Stimulated activated CD4-positive, alpha-beta T cell treated with anti-CD3 and anti-CD28 coated beads, TNF-alpha, amount 100 ng/mL, for 1 hour (primary cell): Measurements from ENCODE around the gene CPA4.

ENCODE experiments used
- DNase-seq, 3 donors: peaks; one replicate each; pipeline ENCODE4 v3.0.0-alpha.2; 2020; ENCODE audit warnings: low read depth in 3 of 3, low spot score in 1 of 3

Gene CPA4

DNA sequence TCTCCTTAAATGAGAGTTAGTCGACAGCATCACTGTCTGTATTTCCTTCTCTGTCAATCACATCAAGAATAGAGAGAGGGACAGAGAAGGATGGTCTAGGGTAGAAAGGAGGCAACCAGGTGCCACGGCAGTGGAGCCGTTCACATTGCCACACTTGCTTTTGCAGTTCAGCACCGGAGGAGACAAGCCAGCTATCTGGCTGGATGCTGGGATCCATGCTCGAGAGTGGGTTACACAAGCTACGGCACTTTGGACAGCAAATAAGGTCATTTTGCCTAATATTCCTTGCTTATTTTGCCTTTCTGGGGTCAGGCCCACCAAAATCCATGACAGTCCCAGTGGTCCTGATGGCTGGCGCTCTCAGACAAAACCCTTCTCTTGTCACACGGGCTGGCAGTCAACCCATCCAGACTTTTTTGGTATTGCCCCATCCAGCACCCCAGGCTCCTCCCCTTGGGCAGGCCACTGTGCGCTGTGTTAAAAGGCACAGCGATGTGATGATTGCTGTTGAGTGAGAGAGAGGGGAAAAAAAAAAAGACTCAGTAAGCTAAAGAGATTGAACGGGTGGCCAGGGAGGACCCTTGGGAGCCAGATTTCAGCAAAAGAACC, 17.9 kb upstream of the CPA4 start:
- DNase-seq: no peak

DNA sequence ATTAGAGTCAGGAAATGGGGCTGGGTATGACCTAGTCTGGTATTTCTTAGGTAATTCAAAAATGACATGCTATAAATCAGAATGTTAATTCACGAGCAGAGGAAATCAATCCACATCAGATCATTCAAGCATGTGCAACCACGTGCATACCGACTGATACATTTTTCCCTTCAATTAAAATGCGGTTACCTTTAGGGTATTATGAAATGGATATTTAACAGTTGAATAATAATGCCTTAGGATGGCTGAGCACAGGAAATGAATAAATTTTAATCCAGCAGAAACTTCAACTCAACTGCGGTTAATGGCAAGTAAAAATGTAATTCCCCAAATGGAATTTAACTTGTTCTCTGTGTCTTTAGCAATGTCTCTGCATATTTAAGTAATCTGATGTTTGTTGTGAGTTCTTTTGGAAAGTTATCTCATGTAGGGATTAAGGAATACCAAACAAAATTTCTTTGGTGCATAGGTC, 17.1 kb upstream of the CPA4 start:
- no peak for DNase-seq

DNA sequence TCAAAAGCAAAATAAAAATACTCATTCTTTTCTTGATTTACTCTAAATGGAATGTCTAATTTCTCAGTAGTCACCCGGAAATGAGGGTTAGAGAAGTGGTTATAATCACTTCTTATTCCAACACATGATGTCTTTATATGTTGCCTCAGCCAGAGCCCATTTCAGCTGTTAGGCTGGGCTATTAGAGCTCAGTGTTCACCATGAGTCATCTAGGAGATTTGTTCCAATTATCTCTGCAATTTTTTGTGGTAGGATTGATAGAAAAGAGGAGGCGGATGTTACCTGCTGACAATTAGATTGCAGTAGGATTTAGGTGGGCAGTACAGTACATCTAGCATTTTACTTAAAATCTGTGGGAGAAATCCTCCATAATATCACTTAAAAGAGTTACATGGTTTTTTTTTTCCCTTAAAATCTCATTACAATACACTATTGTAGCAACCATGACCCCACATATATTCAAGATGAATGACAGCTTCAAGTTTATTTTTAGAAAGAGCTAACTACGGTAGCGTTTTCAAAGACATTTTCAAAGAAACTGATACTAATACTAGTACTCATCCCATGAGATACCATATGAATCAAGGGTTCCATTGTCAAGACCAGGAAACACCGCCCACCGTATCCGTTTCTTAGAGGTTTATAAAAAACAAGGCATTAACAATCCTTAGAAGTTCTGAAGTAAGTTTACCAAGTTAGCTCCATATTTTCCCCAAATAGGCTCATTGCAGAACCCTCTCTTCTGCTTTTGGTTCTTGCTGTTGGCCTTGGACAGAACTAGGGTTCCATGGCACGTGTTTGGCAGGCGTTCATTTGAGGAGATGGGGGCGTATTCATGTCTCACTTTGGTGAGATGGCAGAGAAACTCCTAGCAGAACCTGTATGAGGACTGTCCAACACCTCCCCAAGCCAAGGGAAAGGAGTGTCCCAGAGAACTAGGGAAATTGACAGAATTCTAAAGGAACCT, 15.9 kb upstream of the CPA4 start:
- DNase-seq: no peak

DNA sequence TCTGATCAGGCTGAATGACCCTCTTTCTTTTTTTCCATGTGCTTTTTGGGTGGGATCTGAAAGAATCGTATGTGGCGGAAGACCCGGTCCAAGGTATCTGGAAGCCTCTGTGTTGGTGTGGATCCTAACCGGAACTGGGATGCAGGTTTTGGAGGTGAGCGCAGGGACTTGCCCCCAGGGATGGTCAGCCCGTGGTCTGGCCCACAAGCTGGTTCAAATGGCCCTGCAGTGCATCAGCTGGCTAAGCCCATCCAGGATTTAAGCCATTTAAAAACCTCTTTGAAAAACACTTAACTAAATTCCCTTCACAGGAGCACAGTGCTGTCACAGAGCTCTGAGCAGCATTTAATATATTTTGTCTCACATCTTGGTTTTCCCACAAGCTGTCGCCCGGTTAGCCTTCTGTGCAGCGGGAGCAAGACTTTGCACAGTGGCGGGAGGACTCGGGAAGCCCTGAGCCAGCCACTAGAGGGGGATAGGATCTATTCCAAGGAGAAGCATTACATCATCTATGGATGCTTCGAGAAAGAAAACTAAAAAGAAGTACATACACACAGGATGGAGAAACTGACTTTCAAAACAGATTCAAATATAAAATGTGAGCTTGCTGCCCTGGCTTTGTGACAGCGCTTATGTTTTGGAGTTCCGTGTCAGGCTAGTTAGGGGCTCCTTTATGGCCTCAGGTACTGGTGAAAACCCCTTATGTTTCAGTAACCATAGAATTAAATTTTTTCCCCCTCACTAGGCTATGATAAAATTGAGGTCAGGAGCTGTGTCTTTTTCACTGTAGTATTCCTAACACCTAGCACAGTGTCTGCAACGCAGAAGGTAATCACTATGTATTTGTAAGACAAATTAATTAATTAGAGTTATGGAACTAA, 15.0 kb upstream of the CPA4 start:
- no peak for DNase-seq

DNA sequence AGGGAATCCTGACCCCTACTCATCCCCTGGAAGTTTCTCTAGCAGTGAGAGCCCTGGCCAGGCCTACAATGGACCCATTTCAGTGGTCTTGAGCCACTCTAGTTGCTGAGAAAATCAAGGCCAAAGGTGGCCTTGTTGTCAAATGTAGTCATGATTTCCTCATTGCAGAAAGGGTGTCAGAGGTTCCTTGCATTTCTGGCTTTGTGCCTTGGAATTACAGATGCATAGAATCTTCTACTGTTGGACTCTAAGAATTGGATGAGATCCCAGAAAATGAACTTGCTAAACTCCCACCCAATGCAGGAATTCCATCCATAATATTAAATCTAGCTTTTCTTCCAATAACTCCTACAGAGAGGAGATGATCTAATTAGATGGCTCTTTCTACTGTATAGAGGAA, 14.1 kb upstream of the CPA4 start:
- DNase-seq: no peak

DNA sequence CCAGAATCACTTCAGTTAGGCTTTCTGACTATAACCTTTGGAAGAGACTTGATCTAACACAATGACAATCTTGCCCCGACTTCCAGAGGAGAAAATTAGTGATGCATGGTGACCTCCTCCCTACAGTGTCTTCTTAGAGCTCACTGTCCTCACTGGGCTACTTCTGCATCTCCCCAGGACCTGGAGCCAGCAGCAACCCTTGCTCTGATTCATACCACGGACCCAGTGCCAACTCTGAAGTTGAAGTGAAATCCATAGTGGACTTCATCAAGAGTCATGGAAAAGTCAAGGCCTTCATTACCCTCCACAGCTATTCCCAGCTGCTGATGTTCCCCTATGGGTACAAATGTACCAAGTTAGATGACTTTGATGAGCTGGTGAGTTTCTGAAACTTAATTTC, 13.7 kb upstream of the CPA4 start:
- DNase-seq: no peak

DNA sequence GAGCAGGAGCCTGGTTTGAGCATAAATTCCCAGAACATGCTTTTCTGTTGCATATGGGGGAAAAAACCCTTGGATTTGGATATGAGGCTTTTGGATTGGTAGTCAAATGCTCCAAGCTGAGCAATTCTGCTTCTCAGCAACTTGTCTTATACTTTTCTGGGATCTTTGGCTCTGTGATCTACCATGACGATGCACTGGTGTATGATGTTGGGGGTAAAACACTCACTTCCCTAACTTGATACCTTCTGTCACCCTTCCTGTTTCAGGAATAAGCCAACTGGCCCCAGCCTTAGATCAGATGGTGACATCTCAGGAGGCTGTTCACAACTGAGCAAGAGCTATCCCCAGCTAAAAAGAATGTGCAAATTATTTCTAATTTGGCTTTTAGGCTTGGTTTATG, 13.1 kb upstream of the CPA4 start:
- DNase-seq: no peak

DNA sequence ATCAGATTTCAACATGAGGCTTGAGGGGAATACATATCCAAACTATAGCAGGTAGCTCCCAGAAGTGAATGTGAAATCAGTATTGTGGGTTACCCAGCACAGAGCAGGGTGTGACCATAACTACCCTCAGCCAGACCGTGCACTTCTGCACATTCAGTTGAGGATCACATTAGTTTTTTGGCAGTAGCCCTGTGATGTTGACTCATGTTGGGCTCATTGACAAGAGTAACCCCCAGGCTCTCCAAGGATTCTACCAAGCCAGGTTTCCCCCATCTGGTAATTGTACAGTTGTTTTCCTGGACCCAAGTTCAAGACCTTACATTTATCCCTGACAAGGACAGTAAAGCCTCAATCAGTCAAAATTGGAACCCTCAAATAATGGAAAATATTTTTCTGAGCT, 11.7 kb upstream of the CPA4 start:
- DNase-seq: no peak

DNA sequence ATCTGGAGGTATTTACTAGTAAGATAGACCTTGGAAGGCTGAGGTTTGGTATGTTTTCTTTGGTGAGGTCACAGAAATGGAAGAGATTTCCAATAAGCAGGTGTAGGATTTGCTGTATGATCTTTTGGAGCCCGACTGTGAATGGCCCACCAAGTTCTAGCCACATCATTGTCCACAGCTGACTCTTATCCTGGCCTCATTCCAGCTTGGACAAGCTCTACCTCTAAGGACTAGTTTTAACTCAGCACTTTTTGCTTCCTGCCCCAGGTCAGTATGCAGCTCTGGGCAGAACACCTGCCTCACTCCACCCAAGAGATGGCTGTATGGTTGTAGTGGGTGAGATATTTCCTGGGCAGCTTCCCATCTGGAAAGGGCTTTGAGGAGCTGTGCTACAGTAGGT, 6.1 kb upstream of the CPA4 start:
- DNase-seq: no peak

DNA sequence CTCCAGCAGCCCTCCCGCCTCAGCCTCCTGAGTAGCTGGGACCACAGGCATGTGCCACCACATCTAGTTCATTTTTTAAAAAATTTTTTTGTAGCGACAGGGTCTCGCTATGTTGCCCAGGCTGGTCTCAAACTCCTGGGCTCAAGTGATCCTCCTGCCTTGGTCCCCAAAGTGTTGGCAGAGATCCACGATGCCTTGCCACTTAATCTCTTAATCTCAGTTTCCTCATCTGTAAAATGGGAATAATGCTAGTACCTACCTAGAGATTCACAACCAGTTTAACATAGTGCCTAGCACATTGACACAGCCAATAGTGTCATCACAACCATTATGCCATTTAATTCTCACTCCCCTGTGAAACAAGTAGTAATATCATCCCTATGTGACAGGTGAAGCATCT, 4.8 kb upstream of the CPA4 start:
- no peak for DNase-seq

DNA sequence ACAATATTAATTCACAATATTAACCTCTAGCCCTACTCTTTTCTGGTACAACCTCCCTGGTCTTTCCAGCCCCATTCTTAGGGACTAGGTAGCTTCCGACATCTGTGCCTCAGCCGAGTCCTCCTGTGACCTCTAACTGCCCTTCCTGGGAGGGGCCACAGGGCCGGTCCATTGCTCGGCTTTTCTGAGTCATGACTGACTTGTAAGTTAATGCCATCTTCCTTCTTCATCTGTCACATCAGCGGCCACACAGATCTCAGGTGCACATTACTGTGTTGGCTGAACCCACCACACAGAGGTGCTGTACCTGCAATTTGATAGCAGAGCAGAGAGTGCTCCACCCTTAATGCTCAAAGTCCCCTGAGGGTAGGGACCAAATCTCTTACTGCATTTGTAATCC, 4.1 kb upstream of the CPA4 start:
- no peak for DNase-seq

DNA sequence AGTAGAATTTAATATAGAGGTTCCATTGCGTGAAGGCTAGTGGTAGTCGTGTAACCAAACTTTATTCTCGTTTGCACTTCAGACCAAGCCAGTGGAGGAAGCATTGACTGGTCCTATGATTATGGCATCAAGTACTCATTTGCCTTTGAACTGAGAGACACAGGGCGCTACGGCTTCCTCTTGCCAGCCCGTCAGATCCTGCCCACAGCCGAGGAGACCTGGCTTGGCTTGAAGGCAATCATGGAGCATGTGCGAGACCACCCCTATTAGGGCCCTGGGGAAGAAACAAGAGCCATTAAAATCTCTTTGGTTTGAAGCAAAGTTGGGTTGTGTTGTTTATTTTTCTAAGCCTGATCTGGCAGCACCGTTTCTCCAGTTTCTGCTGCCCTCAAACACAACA, 3.5 kb upstream of the CPA4 start:
- DNase-seq: no peak

DNA sequence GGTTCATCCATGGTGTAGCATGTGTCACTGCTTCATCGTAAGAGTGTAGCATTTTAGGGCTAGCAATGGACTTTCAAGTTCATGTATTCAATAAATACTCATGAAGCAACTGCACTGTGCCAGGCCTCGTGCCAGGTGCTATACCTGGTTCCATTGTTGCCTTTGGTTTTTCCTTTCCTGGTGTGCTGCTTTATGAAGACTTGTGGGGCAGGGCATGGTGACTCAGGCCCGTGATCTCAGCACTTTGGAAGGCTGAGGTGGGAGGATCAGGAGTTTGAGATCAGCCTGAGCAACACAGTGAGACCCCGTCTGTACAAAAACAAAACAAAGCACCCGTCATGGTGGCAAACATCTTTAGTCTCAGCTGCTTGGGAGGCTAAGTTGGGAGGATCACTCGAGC, 2.2 kb upstream of the CPA4 start:
- no peak for DNase-seq

DNA sequence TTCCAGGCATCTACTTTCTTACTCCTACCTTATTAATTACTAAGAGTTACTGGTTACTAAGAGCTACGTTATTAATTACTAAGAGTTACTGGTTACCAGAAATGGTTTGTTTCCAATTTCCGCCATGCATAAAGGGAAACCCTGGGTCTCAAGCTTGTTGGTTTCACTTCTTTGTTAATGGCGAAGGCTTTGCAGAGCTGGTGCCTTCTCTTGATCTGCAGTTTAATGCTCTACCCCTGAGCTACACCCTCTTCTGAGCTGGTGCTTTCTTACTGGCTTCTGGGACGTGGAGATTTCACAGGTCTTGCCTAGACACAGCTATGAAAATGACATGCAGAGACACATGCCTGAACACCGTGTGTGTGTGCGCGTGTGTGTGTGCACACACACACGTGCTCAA, 560 bp downstream of the CPA4 start:
- DNase-seq: no peak

DNA sequence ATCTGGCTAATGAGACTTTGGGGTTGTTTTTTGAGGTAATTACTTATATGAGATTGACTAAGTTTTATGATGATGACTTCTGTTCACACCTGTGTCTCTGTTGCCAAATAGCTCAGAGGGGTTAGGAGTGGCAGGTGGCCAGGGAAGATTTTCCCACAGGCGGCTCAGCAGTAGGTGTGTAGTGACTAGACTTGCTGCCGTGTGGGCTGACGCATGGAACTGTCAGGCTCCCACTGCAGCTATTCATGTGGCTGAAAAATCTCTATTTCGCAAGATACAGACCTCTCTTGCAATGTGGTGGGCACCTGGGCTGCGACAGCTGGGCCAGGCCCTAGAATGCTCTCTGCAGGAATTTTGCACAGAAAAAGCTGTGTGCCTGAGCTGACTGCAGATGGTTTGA, 1.4 kb downstream of the CPA4 start:
- DNase-seq: no peak

DNA sequence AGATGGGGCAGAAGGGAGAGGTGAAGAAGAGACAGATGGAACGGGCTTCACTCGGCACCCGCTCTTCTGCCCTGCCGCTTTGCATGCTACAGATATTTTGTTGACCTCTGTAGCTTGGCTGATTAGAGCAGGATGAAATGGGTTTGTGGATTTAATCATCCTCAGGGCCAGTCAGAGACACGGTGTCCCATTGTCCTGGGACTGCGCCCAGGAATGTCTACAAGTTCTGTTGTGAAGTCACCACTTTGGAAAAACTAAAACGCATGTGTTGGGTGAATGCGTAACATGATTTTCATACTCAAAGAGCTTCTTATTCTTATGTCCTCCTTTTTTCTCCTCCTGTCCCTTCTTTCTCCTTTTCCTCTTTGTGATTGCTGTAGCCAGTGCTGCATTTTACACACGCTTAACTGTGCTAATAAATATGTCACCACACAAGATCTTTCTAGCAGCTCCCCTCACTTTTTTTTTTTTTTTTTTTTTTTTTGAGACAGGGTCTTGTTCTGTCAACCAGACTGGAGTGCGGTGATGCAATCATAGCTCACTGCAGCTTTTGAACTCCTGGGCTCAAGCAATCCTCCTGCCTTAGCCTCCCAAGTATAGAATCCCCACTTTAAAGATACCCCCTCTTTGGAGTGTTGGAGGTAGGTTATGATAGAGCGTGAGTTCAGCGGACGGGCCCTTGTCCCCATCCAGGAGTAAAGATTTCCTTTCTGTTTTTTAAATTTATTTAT, 3.4 kb downstream of the CPA4 start:
- DNase-seq: no peak

DNA sequence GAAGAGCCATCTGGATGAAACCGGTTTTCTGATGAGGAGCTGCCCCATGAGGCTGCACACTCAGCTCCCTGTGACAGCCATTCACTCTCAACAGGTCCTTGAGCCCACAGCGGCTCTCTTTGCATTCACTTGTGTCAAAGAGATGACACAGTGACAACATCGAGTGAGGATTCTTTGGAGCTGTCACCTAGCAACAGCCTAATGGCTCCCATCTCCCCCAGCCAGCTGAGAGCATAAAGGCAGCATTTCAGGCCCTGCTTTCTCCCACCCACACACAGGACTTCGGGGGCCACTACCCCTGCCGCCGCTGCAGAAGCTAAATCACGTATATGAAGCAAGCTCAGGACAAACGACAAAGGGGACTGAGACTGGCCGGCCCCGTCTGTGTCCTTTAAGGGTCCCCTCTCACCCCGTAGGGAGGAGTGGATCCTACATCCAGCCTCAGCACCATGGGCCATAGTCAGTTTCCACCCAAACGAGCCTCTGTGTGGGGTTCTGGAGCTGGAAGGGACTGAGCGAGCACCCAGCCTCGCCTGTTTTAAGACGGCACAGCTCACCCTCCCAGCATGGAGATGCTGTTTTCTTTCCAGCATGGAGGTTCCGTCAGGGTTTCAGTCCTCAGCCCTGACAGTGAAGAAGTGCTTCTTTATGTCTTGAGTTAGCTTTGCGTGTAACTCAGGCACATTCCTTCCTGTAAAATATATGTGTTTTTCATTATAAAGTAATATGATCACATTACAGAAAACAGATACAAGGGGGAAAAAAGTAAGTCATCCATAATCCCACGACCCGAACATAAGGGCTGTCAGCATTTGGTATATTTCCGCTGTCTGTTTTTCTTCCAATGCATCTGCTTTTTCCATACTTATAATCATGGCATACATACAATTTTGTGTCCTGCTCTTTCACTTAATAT, 4.9 kb downstream of the CPA4 start:
- DNase-seq: no peak

DNA sequence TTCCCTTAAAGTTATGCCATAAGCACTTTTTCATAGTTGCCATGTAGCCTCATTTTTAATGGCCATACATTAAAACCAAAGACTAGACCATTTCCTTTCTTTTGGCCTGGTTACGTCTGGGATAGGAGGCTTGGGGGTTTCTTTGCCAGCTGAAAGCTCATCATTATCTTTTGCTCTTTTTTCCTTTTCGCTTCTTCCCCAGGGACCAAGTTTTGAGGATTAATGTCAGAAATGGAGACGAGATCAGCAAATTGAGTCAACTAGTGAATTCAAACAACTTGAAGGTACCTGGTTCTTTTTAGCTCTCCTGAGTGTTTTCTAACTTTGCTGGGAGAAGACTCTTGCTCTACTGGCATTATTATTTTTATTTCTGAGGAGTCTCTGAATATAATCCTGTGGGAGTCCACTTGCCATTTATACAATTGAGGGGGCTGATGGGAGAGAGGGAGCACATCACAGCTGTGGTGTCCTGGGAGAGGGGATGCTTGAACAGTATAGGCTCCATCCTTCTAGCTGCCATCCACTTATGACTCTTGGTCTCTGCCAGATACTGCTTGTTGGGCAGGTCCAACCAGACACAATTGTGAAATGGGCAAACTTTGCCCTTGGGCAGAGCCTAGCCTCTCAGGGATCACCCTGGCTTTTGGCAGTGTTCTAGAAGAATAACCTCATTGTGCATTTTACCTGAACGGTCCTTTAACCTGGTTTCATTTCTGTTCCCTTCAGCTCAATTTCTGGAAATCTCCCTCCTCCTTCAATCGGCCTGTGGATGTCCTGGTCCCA, 5.8 kb downstream of the CPA4 start:
- no peak for DNase-seq

DNA sequence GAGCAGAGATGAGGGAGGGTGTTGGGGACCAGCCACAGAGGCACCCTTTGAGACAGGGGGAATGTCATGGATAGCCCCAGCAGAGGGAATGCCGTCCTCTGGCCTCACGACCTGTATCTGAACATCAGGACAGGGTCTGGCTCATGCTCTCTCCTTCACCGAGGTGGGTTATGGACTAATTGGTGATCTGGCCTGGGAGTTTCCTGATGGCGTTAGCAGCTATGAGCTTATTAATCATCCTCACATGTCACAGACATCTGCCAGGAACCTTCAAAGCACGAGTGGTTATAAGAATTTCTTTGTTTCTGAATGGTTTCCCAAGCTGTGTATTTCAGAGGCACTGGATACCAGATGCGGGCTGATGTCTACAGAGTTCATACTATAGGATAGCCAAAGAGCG, 6.9 kb downstream of the CPA4 start:
- DNase-seq: no peak
